Small intestine (tissue), 7 donors: ENCODE data around the gene PAQR7. TPM values are rescaled to one million over a fixed set of nuclear protein-coding genes. Genes with fewer than 3 reads are reported as not detected.

ENCODE experiments used
- DNase-seq, 2 donors: peaks; one replicate each; pipeline versions ENCODE4 v3.0.0 to v3.0.0-alpha.2; 2013
- FAIRE-seq: peaks from 2 replicates; lab custom pipeline; 2012; peaks lifted over from hg19 to GRCh38; lab: Jason Lieb, UNC
- H3K27ac ChIP-seq, 3 donors: one replicate each; pipeline ENCODE4 v1.5.1; 2013; ENCODE audit warnings: low read length in 2 of 3, mild to moderate bottlenecking in 2 of 3, control low read depth in 1 of 3, inconsistent platforms in 1 of 3, low read depth in 1 of 3, moderate library complexity in 1 of 3
- H3K27me3 ChIP-seq, 3 donors: one replicate each; pipeline ENCODE4 v1.6.1; 2013; ENCODE audit warnings: low read length in 3 of 3, inconsistent platforms in 1 of 3; ENCODE audit not compliant: control insufficient read depth in 3 of 3, insufficient read depth in 3 of 3
- H3K36me3 ChIP-seq, 3 donors: one replicate each; pipeline ENCODE4 v1.6.1; 2013; ENCODE audit warnings: low read length in 3 of 3, inconsistent platforms in 1 of 3, low read depth in 1 of 3, mild to moderate bottlenecking in 1 of 3, moderate library complexity in 1 of 3; ENCODE audit not compliant: control insufficient read depth in 3 of 3, insufficient read depth in 2 of 3
- H3K4me1 ChIP-seq, 3 donors: one replicate each; pipeline ENCODE4 v1.6.1; 2013; ENCODE audit warnings: low read length in 2 of 3, inconsistent platforms in 1 of 3, low read depth in 1 of 3, mild to moderate bottlenecking in 1 of 3, moderate library complexity in 1 of 3; ENCODE audit not compliant: control insufficient read depth in 3 of 3, insufficient read depth in 2 of 3
- H3K4me3 ChIP-seq, 3 donors: one replicate each; pipeline ENCODE4 v1.5.1; 2013; ENCODE audit warnings: low read length in 3 of 3, control low read depth in 1 of 3, inconsistent platforms in 1 of 3, low read depth in 1 of 3, mild to moderate bottlenecking in 1 of 3, moderate library complexity in 1 of 3
- H3K9me3 ChIP-seq, 2 donors: one replicate each; pipeline ENCODE4 v1.6.1; 2013; ENCODE audit warnings: low read depth in 1 of 2, low read length in 1 of 2; ENCODE audit not compliant: control insufficient read depth in 2 of 2, insufficient read depth in 1 of 2
- WGBS, 3 donors: extraction: QIAGEN DNeasy Blood & Tissue Kit; methylation state at CpG; one replicate each; pipeline ENCODE4 v1.1.7; 2013; 5-methylcytosine and 5-hydroxymethylcytosine counted together
- polyA plus RNA-seq, 4 donors: library from polyadenylated mRNA; stranded (reverse) in 3 of 4; unstranded in 1 of 4; fragments of 200-250 nt in 3 of 4; fragments of 120-200 nt in 1 of 4; gene quantifications; one replicate each; pipeline versions ENCODE4 v1.2.1 to v1.2.3, GENCODE V29; 2013
- donor health status: healthy with polysubstance abuse.
- donor health status: control.
- donor health status: control.
- donor health status: Bipolar disorder and iron deficiency.
- donor health status: healthy.

The PAQR7 gene
- polyA plus RNA-seq, 4 donors: 10.2 to 53.9 (median 27.2) TPM

DNA sequence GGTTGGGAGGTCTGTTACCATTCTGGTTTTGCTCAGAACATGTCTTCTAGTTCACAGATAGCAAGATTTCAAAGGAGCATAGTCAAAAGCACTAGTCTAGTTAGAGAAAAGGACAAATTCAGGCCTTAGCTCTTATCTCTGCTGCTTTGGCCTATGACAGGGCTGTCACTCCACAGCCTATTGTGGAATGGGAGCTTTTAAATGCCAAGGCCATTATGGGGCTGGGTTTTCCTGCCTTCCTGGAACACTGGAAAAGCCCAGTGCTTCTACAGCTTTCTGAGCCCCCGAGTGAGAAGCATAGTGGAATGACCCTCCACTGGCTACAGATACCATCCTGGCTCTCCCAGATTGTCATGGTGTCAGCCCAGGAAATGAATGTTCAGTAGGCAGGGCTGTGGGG lies 46.5 kb downstream of the PAQR7 start:
- DNase-seq: no peak
- Histone ChIP-seq H3K4me1 (peaks cover 0 to 15% (median 3%) of the 10 kb centered on the region in 3 donors), H3K27ac (no peak overlapping the region), H3K4me3 (no peak overlapping the region), H3K9me3 (no peaks in the 10 kb centered on the region), H3K27me3 (no peaks in the 10 kb centered on the region), H3K36me3 (peaks cover 26 to 62% (median 27%) of the 10 kb centered on the region in 3 donors)
- FAIRE-seq: no peak
- WGBS, 3 donors: 81 to 100% (median 88%) methylated on average over 1 of the region's 1 CpG

DNA sequence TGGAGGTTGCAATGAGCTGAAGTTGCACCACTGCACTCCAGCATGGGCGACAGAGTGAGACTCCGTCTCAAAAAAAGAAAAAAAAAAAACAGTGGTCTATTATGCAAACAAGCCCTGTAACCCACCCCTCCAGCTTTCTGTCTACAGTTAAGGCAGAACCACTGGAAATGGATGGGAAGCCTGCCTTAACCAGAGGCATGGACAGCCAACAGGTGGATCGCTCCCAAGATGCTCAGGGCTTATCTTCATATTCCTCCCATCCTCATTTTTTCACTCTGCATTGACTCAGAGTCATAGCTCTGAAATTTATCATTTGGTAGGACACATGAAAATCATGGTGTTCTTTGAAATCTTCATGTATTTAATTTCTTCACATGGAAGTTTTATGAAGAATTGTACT lies 47.0 kb downstream of the PAQR7 start:
- peaks cover 26 to 65% (median 27%) of the 10 kb centered on the region in 3 donors for H3K36me3 ChIP-seq

DNA sequence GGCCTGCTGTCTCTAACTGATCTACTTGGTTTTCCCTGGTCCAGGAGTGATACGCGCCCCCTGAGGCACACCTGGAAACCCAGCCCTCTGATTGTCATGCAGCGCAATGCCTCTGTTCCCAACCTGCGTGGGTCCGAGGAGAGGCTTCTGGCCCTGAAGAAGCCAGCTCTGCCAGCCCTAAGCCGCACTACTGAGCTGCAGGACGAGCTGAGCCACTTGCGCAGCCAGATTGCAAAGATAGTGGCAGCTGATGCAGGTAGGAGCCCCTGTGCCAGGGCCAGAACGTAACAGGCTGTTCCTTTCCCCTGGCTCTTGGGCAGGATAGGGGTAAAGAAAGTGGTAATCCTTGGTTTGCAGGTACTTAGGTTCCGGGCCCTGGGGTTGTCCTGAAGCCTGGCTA lies 48.9 kb downstream of the PAQR7 start:
- WGBS, 3 donors: 96 to 97% (median 96%) methylated on average over 10 of the region's 10 CpGs
- FAIRE-seq: no peak

More for the DNA sequence above, 47.0 kb downstream of the PAQR7 start:
- no peak overlapping the region for H3K27ac ChIP-seq
- H3K4me1 ChIP-seq: peaks cover 0 to 15% (median 3%) of the 10 kb centered on the region in 3 donors
- H3K27me3 ChIP-seq: no peaks in the 10 kb centered on the region
- FAIRE-seq (no peak), DNase-seq (no peak)
- 61 to 64% (median 63%) methylated on average over 3 of the region's 3 CpGs for WGBS, 3 donors
- H3K9me3 ChIP-seq: no peaks in the 10 kb centered on the region
- no peak overlapping the region for H3K4me3 ChIP-seq

DNA sequence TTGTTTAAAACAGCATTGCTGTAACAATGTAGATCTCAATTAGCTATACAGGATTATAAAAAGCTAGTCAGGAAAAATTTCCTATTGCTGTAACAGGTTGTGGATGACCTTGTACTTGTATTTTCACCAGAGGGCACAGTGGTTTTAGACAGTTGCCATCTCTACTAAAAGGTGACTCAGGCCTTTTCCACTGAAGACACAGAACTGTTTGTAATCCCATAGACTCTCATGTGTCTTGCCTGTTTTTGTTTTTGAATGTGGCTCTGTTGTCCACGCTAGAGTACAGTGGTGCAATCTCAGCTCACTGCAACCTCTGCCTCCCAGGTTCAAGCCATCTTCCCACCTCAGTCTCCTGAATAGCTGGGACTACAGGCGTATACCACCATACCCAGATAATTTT lies 49.9 kb downstream of the PAQR7 start:
- DNase-seq (no peak), FAIRE-seq (no peak)
- Histone ChIP-seq H3K27ac (no peak overlapping the region), H3K27me3 (no peaks in the 10 kb centered on the region), H3K4me3 (no peak overlapping the region), H3K36me3 (peaks cover 11 to 65% (median 23%) of the 10 kb centered on the region in 3 donors), H3K9me3 (no peaks in the 10 kb centered on the region), H3K4me1 (peaks cover 0 to 12% (median 0%) of the 10 kb centered on the region in 3 donors)
- 91 to 98% (median 94%) methylated on average over 2 of the region's 2 CpGs for WGBS, 3 donors

More for the DNA sequence above, 48.9 kb downstream of the PAQR7 start:
- H3K9me3 ChIP-seq: no peaks in the 10 kb centered on the region
- no peak overlapping the region for H3K4me3 ChIP-seq
- H3K27ac ChIP-seq: no peak overlapping the region
- no peak for DNase-seq
- peaks cover 18 to 64% (median 27%) of the 10 kb centered on the region in 3 donors for H3K36me3 ChIP-seq
- H3K27me3 ChIP-seq: no peaks in the 10 kb centered on the region
- H3K4me1 ChIP-seq: peaks cover 0 to 4% (median 0%) of the 10 kb centered on the region in 3 donors

DNA sequence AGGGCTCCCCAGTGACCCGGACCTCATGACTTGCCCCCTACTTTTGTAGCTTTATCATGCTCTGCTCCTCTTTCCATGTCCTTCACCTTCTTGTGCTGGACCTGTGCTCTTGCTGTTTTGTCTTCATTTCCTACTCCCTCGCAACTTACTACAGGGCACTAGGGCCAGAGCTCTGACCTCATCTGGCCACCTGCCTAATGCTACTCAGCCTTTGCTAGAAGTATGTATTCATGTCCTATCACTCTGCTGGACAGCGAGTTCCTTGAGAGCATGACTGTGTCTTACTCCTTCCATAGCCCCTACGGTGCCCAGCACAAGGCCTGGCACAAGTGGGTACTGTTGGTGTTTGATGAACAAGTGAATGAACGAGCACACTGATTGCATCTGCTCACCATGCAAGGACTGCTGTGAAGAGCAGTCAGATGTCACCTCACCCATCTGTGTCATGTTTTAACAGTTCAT lies 53.8 kb downstream of the PAQR7 start:
- Histone ChIP-seq H3K27ac (no peak overlapping the region), H3K4me3 (peak overlapping the region in 2 of 3 donors; percentile 77 to 82), H3K27me3 (no peaks in the 10 kb centered on the region), H3K4me1 (peaks cover 0 to 31% (median 0%) of the 10 kb centered on the region in 3 donors), H3K36me3 (peaks cover 0 to 41% (median 8%) of the 10 kb centered on the region in 3 donors), H3K9me3 (no peaks in the 10 kb centered on the region)
- DNase-seq (no peak), FAIRE-seq (no peak)
- WGBS, 3 donors: 72 to 79% (median 75%) methylated on average over 5 of the region's 5 CpGs

DNA sequence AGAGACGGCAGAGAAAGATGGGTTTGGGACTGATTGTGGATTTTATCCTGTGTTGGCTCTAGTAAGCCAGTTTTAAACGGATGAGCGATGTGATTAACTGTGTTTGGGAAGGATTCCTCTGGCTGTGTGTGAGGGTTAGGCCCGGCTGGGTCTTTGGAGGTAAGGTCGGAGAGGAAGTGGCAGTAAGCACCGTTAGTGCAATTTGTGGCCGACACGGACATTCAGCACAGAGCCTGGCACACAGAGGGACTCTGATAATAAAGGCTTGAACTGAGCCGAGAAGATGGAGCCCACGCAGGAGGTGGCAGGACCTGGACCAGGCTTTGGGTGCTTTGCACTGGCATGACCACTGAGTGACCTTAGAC lies 54.4 kb downstream of the PAQR7 start:
- 19 to 31% (median 26%) methylated on average over 10 of the region's 10 CpGs for WGBS, 3 donors
- Histone ChIP-seq H3K4me3 (peak overlapping the region in 2 of 3 donors; percentile 77 to 82), H3K4me1 (peaks cover 0 to 31% (median 0%) of the 10 kb centered on the region in 3 donors), H3K27me3 (no peaks in the 10 kb centered on the region), H3K27ac (peak overlapping the region; percentile 45 to 93 (median 88)), H3K36me3 (peaks cover 0 to 41% (median 4%) of the 10 kb centered on the region in 3 donors), H3K9me3 (no peaks in the 10 kb centered on the region)
- no peak for DNase-seq
- FAIRE-seq: no peak

DNA sequence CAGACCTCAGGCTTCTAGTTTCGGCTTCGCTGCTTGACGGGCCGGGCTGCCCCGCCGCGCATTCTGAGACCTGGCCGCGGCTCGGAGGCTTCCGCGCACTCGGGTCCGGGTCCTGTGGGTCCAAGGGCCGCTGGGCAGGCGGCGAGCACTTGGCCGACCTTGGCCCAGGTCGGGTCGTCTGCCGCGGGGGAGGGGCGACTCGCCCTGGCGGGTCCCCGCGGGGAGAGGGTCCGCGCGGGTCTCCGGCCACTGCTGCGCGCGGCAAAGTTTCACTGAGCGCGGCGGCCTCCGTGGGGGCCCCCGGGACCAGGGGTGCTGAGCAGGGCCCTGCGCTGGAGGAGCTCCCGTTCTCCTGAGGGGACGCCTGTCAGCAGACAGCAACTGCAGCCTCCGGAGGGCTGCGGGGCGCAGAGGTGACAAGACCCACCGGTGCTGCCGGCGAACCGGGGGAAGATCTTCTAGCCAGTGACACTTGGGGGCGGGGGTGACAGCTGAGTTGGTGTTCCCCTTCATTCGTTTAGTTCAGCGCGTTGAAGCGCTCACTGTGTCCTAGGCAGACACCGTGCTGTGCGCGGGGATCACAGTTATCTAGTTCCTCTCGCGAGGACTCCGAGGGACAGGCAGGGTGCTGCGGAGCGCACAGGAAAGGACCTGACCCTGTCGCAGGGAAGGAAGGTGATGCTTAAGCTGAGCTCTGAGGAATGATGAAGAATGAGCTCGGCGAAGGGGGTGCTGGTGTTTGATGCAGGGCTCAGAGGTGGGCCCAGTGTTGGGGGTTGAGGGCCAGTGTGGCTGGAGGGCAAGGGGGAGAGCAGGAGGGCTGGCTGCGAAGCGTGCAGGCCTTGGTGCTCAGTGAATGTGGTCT lies 55.0 kb downstream of the PAQR7 start:
- Histone ChIP-seq H3K9me3 (no peaks in the 10 kb centered on the region), H3K27ac (peak overlapping the region; percentile 88 to 95 (median 93)), H3K4me1 (peaks cover 0 to 31% (median 0%) of the 10 kb centered on the region in 3 donors), H3K4me3 (peak overlapping the region; percentile 77 to 87 (median 82)), H3K27me3 (no peaks in the 10 kb centered on the region), H3K36me3 (peaks cover 0 to 42% (median 0%) of the 10 kb centered on the region in 3 donors)
- FAIRE-seq: no peak
- DNase-seq: peak; percentile 76 to 85
- WGBS, 3 donors: 0 to 1% (median 1%) methylated on average over 55 to 67 of the region's 67 CpGs

DNA sequence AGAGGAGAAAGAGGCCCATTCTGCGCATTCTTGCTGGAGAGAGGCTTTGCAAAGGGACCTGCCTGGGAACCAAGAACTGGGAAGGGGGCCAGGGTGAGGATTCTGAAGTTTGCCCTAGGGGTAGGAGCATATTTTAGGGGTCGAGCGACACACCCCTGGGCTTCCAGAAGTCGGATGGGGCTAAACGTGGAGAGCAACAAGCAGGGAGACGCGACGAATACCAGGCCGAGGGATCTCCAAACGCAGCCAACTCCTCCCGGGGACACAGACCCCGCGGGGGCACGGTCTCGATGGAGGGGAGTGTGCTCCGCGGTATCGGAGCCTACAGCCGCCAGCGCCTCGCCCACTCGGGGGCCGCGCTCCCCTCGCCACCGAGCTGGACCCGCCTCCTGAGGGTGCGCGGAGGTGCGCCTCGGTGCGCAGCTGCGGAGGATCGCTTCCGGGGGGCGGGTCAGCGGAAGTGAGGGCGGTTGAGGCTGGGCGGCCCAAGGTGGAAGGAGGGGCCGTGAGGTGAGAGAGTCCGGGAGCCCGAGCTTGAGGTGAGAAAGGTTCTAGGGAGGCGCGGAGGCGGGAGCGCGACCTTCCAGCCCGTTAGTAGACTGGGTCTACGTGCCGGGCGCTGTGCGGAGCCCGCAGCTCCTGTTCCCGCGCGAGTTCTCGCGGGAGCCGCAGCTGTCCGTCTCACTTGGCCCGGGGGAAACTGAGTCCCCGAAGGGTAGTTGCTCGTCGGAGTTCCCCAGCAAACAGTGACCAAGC lies 55.8 kb downstream of the PAQR7 start, which contains the start of gene MTFR1L:
TSS of gene MTFR1L (plus strand) at position 464 of the 756 bp plus-strand sequence. CDS start 3,151 bp downstream, outside the sequence.
- Histone ChIP-seq H3K36me3 (peaks cover 0 to 50% (median 0%) of the 10 kb centered on the region in 3 donors), H3K4me1 (peaks cover 0 to 31% (median 0%) of the 10 kb centered on the region in 3 donors), H3K9me3 (no peaks in the 10 kb centered on the region), H3K27me3 (no peaks in the 10 kb centered on the region), H3K27ac (peak within 1 kb of the TSS; percentile 88 to 95 (median 93)), H3K4me3 (peak within 1 kb of the TSS; percentile 77 to 87 (median 82))
- 0 to 1% (median 0%) methylated on average over 62 to 64 of the region's 64 CpGs for WGBS, 3 donors
- peak; percentile 96 for DNase-seq
- FAIRE-seq: no peak
